Mucosa of rectum (tissue), 2 donors: ENCODE measurements around the gene PLEKHM2.
A peak's percentile ranks its signal among the peaks of the same experiment; 100 is the strongest.

Experiments
- H3K27ac ChIP-seq, 2 donors: one replicate each; pipeline ENCODE4 v1.7.0; 2013; ENCODE audit warnings: inconsistent platforms in 2 of 2, low read depth in 2 of 2, low read length in 2 of 2
- H3K27me3 ChIP-seq, 2 donors: one replicate each; pipeline ENCODE4 v1.7.0; 2013; ENCODE audit warnings: low read length in 2 of 2; ENCODE audit not compliant: control insufficient read depth in 2 of 2, insufficient read depth in 2 of 2
- H3K36me3 ChIP-seq, 2 donors: one replicate each; pipeline ENCODE4 v1.7.0; 2013; ENCODE audit warnings: low read length in 2 of 2; ENCODE audit not compliant: control insufficient read depth in 2 of 2, insufficient read depth in 2 of 2
- H3K4me1 ChIP-seq, 2 donors: one replicate each; pipeline ENCODE4 v1.7.0; 2013; ENCODE audit warnings: low read length in 2 of 2, mild to moderate bottlenecking in 1 of 2; ENCODE audit not compliant: control insufficient read depth in 2 of 2, insufficient read depth in 2 of 2
- H3K4me3 ChIP-seq, 2 donors: one replicate each; pipeline ENCODE4 v1.7.0; 2013; ENCODE audit warnings: low read length in 2 of 2
- H3K9ac ChIP-seq, 2 donors: one replicate each; pipeline ENCODE4 v1.7.0; 2013; ENCODE audit warnings: low read length in 2 of 2, low read depth in 1 of 2, mild to moderate bottlenecking in 1 of 2
- H3K9me3 ChIP-seq, 2 donors: one replicate each; pipeline ENCODE4 v1.7.0; 2013; ENCODE audit warnings: low read length in 2 of 2; ENCODE audit not compliant: control insufficient read depth in 2 of 2
- donor health status: healthy.
- donor health status: Normal muscosa, but diverticular disease.

Gene PLEKHM2

DNA sequence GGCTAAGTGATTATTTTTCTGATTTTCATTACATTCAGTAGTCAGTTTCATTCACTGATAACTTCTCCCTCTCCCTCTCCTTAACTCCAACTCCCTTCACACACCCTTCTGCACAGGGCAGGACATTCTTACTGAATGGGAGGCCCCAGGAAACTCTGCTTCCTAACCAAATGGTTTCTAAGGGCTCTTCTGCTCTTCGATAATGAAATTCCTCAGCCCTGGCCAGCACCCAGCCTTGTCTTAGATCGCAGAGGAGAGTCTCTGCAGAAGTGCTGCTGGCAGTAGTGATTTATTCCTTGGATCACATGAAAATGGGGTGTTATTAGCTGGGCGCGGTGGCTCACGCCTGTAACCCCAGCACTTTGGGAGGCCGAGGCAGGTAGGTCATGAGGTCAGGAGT, 16.4 kb downstream of the PLEKHM2 start:
- Histone ChIP-seq H3K4me3 (no peak overlapping the region), H3K36me3 (peaks cover 2% of the 10 kb centered on the region in 2 donors), H3K27ac (no peak overlapping the region), H3K27me3 (no peaks in the 10 kb centered on the region), H3K9ac (no peak overlapping the region), H3K9me3 (no peaks in the 10 kb centered on the region), H3K4me1 (peaks cover 10 to 13% of the 10 kb centered on the region in 2 donors)

DNA sequence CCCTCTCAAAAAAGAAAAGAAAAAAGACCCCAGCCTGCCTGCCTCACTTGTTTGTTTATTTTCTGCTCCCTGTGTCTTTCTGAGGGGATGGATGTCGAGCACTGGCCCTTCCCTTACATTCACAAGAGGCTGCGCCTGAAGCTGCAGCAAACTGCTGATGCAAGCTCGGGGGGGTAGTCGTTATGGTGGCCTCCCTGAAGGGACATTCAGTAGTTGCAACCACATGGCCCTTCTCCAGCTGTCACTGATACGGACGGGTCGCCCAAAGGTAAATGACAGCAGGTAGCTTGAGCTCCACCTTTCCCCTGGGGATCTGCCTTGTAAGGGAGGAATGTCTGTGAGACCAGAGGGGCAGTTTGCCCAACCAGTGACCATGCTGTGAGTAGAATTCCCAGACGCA, 17.7 kb downstream of the PLEKHM2 start:
- H3K9me3 ChIP-seq = no peaks in the 10 kb centered on the region
- peaks cover 10 to 11% of the 10 kb centered on the region in 2 donors for H3K4me1 ChIP-seq
- peaks cover 3% of the 10 kb centered on the region in 2 donors for H3K36me3 ChIP-seq
- no peaks in the 10 kb centered on the region for H3K27me3 ChIP-seq
- H3K9ac ChIP-seq = no peak overlapping the region
- no peak overlapping the region for H3K27ac ChIP-seq
- H3K4me3 ChIP-seq = no peak overlapping the region

DNA sequence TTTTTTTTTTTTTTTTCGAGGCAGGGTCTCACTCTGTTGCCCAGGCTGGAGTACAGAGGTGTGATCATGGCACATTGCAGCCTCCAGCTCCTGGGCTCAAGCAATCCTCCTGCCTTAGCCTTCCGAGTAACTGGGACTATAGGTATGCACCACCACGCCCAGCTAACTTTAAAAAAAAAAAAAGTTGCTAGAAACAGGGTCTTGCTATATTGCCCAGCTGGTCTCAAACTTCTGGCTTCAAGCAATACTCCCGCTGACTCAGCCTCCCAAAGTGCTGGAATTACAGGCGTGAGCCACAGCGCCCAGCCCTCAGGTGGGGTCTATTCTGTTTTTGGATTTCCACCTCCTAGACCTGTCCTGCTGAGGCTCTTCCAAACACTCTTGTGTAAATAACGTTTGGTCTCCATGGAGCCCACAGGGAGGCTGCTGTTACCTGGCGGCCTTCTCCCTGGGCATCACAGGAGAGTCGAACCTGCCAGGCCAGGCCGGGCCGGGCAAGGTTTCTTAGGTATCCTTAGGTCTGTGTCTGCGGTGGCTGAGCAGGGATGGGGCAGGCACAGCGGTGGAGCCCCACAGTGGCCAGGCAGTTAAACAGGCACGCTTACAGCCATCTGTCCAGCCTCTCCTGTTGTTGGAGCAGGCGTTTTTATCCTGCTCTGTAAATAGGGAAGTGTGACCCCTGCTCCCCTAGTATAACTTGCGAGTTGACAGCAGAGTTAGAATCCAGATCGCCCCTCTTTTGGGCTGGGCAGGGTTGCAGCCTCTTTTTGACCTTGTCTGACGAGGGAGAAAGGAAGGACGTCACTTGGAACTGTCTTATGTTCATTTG, 18.8 kb downstream of the PLEKHM2 start:
- H3K4me1 ChIP-seq = peaks cover 10 to 12% of the 10 kb centered on the region in 2 donors
- peaks cover 3 to 5% of the 10 kb centered on the region in 2 donors for H3K36me3 ChIP-seq
- H3K9ac ChIP-seq = peak overlapping the region; percentile 6 to 35
- H3K4me3 ChIP-seq = no peak overlapping the region
- no peaks in the 10 kb centered on the region for H3K27me3 ChIP-seq
- no peaks in the 10 kb centered on the region for H3K9me3 ChIP-seq
- peak overlapping the region; percentile 65 to 83 for H3K27ac ChIP-seq

DNA sequence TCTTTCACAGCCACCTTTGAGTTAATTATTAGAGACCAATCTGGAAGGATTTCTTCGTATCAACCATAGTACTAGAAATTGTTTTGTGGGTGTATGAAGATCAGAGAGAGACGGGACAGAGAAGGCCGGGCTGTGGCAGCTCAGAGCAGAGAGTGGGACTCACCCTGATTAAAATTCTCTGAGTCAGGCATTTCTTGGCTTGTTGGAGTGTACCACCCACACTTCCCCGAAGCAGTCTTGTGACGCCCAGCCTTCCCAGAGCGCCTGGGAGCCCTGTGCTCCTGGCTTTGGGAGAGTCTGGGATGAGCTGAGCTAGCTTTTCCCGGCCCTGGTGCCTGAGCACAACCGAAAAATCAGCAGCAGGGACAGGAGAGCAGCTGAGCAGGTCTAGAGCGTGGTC, 19.4 kb downstream of the PLEKHM2 start:
- peak overlapping the region; percentile 71 to 83 for H3K27ac ChIP-seq
- peak overlapping the region; percentile 35 to 38 for H3K9ac ChIP-seq
- no peaks in the 10 kb centered on the region for H3K27me3 ChIP-seq
- H3K9me3 ChIP-seq = no peaks in the 10 kb centered on the region
- peaks cover 10 to 12% of the 10 kb centered on the region in 2 donors for H3K4me1 ChIP-seq
- no peak overlapping the region for H3K4me3 ChIP-seq
- H3K36me3 ChIP-seq = peaks cover 3 to 5% of the 10 kb centered on the region in 2 donors

DNA sequence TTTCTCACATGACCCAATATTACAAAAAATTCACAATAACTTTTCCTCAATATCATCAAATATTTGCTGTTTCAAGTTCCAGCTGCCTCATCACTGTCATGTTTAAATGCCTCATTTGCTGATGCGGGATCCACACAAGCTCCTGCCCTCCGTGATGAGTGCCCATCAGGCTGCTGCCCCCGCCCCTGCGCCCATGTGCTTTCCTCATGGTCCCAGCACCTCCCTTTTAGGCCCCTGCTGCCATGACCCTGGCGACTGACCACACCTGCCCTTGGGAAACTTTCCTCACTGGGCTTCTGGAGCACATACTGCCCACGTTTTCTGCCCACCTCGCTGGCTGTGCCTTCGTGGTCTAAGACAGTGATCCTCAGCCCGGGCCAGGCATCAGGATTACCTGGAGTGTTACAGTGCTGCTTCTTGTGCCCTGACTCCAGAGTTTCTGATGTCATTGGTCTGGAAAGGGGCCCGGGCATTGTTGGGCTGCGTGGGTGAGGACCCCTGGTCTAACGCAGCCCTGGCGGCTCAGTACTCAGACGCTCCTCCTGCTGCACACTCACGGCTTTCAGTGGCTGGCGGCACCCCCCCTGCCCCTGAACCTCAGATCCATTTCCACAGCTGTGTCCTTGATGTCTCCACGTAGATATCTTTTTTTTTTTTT, 20.5 kb downstream of the PLEKHM2 start:
- no peak overlapping the region for H3K9ac ChIP-seq
- no peak overlapping the region for H3K4me3 ChIP-seq
- no peaks in the 10 kb centered on the region for H3K27me3 ChIP-seq
- peaks cover 3 to 7% of the 10 kb centered on the region in 2 donors for H3K36me3 ChIP-seq
- H3K4me1 ChIP-seq = peaks cover 10 to 12% of the 10 kb centered on the region in 2 donors
- no peaks in the 10 kb centered on the region for H3K9me3 ChIP-seq
- peak overlapping the region in 1 of 2 donors; percentile 83 for H3K27ac ChIP-seq

DNA sequence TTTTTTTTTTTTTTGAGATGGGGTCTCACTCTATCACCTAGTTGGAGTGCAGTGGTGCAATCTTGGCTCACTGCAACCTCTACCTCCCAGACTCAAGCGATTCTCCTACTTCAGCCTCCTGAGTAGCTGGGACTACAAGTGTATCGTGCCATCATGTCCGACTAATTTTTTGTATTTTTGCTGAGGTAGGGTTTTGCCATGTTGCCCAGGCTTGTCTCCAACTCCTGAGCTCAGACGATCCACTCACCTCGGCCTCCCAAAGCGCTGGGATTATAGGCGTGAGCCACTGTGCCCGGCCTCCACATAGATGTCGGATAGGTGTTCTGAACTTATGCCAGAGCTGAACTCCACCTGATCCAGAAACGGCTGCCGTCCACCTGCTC, 21.1 kb downstream of the PLEKHM2 start:
- Histone ChIP-seq H3K9me3 (no peaks in the 10 kb centered on the region), H3K4me1 (peaks cover 10 to 12% of the 10 kb centered on the region in 2 donors), H3K9ac (no peak overlapping the region), H3K36me3 (peaks cover 3 to 7% of the 10 kb centered on the region in 2 donors), H3K27ac (no peak overlapping the region), H3K27me3 (no peaks in the 10 kb centered on the region), H3K4me3 (no peak overlapping the region)

DNA sequence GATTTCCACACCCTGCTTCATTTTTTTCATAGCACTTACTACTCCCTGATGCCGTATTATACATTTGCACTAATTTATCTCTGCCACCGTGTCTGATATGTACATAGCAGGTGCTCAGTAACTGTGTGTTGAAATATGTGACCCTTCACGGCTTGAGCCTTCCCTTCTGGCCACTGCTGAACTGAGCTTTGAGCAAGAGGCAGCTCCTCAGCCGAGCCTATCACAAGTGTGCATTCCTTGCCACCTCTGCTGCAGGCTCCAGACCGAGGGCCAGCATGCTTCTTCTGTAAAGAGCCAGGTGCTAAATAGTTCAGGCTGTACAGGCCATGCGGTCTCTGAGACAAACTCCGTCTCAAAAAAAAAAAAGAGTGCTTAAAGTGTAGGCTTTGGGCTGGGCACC, 22.6 kb downstream of the PLEKHM2 start:
- H3K4me1 ChIP-seq = peaks cover 10 to 12% of the 10 kb centered on the region in 2 donors

DNA sequence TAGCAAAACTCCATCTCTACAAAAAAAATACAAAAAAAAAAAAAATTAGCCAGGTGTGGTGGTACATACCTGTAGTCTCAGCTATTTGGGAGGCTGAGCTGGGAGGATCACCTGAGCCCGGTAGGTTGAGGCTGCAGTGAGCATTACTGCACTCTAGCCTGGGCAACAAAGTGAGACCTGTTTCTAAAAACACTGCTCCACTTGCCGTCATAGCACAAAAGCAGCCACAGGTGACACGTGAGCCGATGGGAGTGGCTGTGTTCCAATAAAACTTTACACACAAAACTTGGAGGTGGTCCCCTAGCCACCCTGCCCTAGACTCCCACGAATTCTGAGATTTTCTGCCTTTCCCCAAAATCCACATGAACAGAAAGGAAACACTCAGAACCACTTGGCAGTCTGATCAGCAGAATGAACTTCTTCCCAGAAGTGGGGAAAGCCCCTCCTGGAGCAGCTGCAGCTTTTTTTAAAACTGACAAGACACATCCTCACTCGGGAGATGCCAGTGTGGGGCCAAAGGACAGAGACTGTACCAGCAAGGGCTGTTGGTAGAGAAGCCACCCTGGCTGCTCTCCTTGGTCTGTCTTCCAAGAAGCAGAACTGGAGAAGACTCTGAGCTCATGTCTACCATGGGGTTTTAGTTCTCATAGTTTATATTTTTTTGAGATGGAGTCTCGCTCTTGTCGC, 23.3 kb downstream of the PLEKHM2 start:
- H3K4me1 ChIP-seq = peaks cover 10 to 12% of the 10 kb centered on the region in 2 donors
- H3K27me3 ChIP-seq = no peaks in the 10 kb centered on the region
- peaks cover 3 to 7% of the 10 kb centered on the region in 2 donors for H3K36me3 ChIP-seq
- H3K9ac ChIP-seq = no peak overlapping the region
- H3K4me3 ChIP-seq = no peak overlapping the region
- no peaks in the 10 kb centered on the region for H3K9me3 ChIP-seq
- H3K27ac ChIP-seq = no peak overlapping the region

More for the DNA sequence above, 22.6 kb downstream of the PLEKHM2 start:
- Histone ChIP-seq H3K4me3 (no peak overlapping the region), H3K27me3 (no peaks in the 10 kb centered on the region), H3K27ac (no peak overlapping the region), H3K36me3 (peaks cover 3 to 7% of the 10 kb centered on the region in 2 donors), H3K9me3 (no peaks in the 10 kb centered on the region), H3K9ac (no peak overlapping the region)

DNA sequence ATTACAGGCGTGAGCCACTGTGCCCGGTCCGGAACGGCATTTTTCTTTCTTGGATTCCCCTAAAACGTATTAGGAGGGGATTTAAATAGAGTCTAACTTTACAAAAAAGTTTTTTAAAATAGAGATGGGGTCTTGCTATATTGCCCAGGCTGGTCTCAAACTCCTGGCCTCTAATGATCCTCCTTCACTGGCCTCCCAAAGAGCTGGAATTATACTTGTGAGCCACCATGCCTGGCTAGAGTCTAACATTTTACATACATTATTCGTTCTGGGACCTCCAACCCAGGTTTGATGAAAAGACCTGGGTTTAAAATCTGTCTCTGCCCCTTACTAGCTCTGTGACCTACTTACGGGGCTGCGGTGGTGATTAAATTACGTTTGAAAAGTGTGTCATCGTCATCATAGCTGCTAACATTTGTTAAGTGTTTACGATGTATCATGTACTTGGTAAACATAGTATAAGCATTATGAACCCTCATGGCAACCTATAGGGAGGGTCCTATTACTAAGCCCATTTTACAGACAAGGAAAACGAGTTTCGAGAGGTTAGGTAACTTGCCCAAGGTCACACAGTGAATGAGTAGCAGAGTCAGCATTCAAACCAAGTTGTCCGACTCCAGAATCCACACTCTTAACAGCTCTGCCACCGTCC, 24.5 kb downstream of the PLEKHM2 start:
- peaks cover 3 to 7% of the 10 kb centered on the region in 2 donors for H3K36me3 ChIP-seq
- no peak overlapping the region for H3K4me3 ChIP-seq
- no peaks in the 10 kb centered on the region for H3K27me3 ChIP-seq
- no peak overlapping the region for H3K27ac ChIP-seq
- H3K9me3 ChIP-seq = no peaks in the 10 kb centered on the region
- H3K9ac ChIP-seq = no peak overlapping the region
- peaks cover 7 to 10% of the 10 kb centered on the region in 2 donors for H3K4me1 ChIP-seq
